ENCODE data around the gene HS6ST3. TPM values are rescaled to one million over a fixed set of nuclear protein-coding genes. Genes with fewer than 3 reads are reported as not detected.

Gene HS6ST3
- total and polyA plus RNA-seq, 2 donors (not counting 3 experiments of a cell fraction or from before 2014, with no cell fraction given): 0.03 to 0.15 TPM

- DNase-seq (ENCODE audit: low read depth, low spot score): no peak
- dilution Hi-C loops (cut with MboI; ENCODE audit: extremely low pct_ligation_motif_present, low sequenced_read_pairs): no loop called here
- H3K4me3 ChIP-seq (replicated peaks in 1 of 3; ENCODE audit: insufficient read depth in 1 of 3, low read depth in 1 of 3, low read length in 3 of 3): no peak overlapping the region
- H3K9ac ChIP-seq (replicated peaks; ENCODE audit: extremely low read depth, insufficient read depth, low read length): no peak overlapping the region
- H3K4me2 ChIP-seq (ENCODE audit: insufficient read depth, low read length): no peak overlapping the region
- BruUV-seq (replicated peaks): no TSS peak
- no peak for FAIRE-seq
- ChIA-PET POLR2A (no interaction called here), CTCF (no interaction called here)
- no peak overlapping the region for H2AFZ ChIP-seq (ENCODE audit: low read depth, low read length)
- H3K9me3 ChIP-seq (replicated peaks; ENCODE audit: control insufficient read depth, insufficient read depth, low read length): no peaks in the 10 kb centered on the region
- no peak overlapping the region for H3K27ac ChIP-seq (ENCODE audit: insufficient read depth, low read depth, low read length)
- H4K20me1 ChIP-seq (replicated peaks; ENCODE audit: control insufficient read depth, extremely low read depth, insufficient read depth, low read length): no peaks in the 10 kb centered on the region
- H3K4me1 ChIP-seq (ENCODE audit: control insufficient read depth, extremely low read depth, insufficient read depth, low read length): no peaks in the 10 kb centered on the region
- H3K79me2 ChIP-seq (ENCODE audit: control insufficient read depth, insufficient read depth, low read length): no peaks in the 10 kb centered on the region
- no peaks in the 10 kb centered on the region for H3K9me1 ChIP-seq (replicated peaks; ENCODE audit: control insufficient read depth, extremely low read depth, insufficient read depth, low read length)
- H3K36me3 ChIP-seq (ENCODE audit: control insufficient read depth in 2 of 2, extremely low read depth in 1 of 2, insufficient read depth in 2 of 2, low read length in 2 of 2): no peaks in the 10 kb centered on the region
- intact Hi-C loops (cut with micrococcal nuclease): no loop called here
- no peaks in the 10 kb centered on the region for H3K27me3 ChIP-seq (ENCODE audit: control insufficient read depth in 2 of 2, insufficient read depth in 2 of 2, low read length in 2 of 2)
- TF ChIP-seq CTCF (IDR thresholded peaks at IDR 0.05; ENCODE audit: extremely low read depth in 1 of 2, insufficient read depth in 1 of 2, low read depth in 1 of 2, low read length in 2 of 2) (no peak), POLR2A (IDR thresholded peaks at IDR 0.05; ENCODE audit: low read depth, low read length) (no peak), GATA2 (IDR thresholded peaks at IDR 0.05; ENCODE audit: insufficient read depth, insufficient read length, low read depth, low read length) (no peak), EZH2 (IDR thresholded peaks at IDR 0.05; ENCODE audit: borderline replicate concordance, low read depth, low read length, severe bottlenecking) (no peak), POLR2AphosphoS5 (IDR thresholded peaks at IDR 0.05; ENCODE audit: insufficient read depth, low read depth, low read length) (no peak), MYC (IDR thresholded peaks at IDR 0.05; ENCODE audit: low read depth, low read length) (no peak), MAX (IDR thresholded peaks at IDR 0.05; ENCODE audit: insufficient read depth, insufficient read length) (no peak), JUN (IDR thresholded peaks at IDR 0.05; ENCODE audit: borderline replicate concordance, insufficient read depth, insufficient read length, low read depth) (no peak), FOS (IDR thresholded peaks at IDR 0.05; ENCODE audit: borderline replicate concordance, insufficient read depth, low read length) (no peak)
Measured at GRCh38 chr13:96850538-96851145, 760.7 kb downstream of the HS6ST3 start.

Measured in endothelial cell of umbilical vein (primary cell).